Ishikawa (cell line): ENCODE results near the gene MORC1.

Experiments
- CEBPB ChIP-seq: IDR thresholded peaks from 2 replicates; pipeline ENCODE4 v1.6.1; 2012
- CREB1 ChIP-seq: IDR thresholded peaks from 2 replicates; pipeline ENCODE4 v1.6.1; 2012; ENCODE audit warnings: low read depth
- EGR1 ChIP-seq: IDR thresholded peaks from 2 replicates; pipeline ENCODE4 v1.6.1; 2012
- EP300 ChIP-seq: IDR thresholded peaks from 2 replicates; pipeline ENCODE4 v1.6.1; 2012; ENCODE audit warnings: borderline replicate concordance
- FOXM1 ChIP-seq: IDR thresholded peaks from 2 replicates; pipeline ENCODE4 v1.6.1; 2012; ENCODE audit warnings: low read depth, borderline replicate concordance
- NFIC ChIP-seq: IDR thresholded peaks from 2 replicates; pipeline ENCODE4 v1.6.1; 2012
- RAD21 ChIP-seq: IDR thresholded peaks from 2 replicates; pipeline ENCODE4 v1.6.1; 2012; ENCODE audit warnings: low read depth
- REST ChIP-seq: IDR thresholded peaks from 2 replicates; pipeline ENCODE4 v1.6.1; 2012; ENCODE audit warnings: low read depth, mild to moderate bottlenecking
- TAF1 ChIP-seq: IDR thresholded peaks from 2 replicates; pipeline ENCODE4 v1.6.1; 2012; ENCODE audit warnings: low read depth, mild to moderate bottlenecking
- TCF12 ChIP-seq: IDR thresholded peaks from 2 replicates; pipeline ENCODE4 v1.6.1; 2012; ENCODE audit warnings: low read depth
- TEAD4 ChIP-seq: IDR thresholded peaks from 2 replicates; pipeline ENCODE4 v1.6.1; 2012
- YY1 ChIP-seq: IDR thresholded peaks from 2 replicates; pipeline ENCODE4 v1.6.1; 2012; ENCODE audit warnings: low read depth
- ZBTB7A ChIP-seq: IDR thresholded peaks from 2 replicates; pipeline ENCODE4 v1.6.1; 2012; ENCODE audit warnings: low read depth
- TF ChIP-seq, protein P1 (sequence below): IDR thresholded peaks from 2 replicates; pipeline ENCODE4 v1.6.1; 2012

Gene MORC1

GRCh38 chr3:109045271-109046040 lies 72.5 kb downstream of the MORC1 start:
- TF ChIP-seq TCF12 (no peak), TEAD4 (no peak), ZBTB7A (no peak), CREB1 (no peak), EP300 (no peak), RAD21 (no peak), TAF1 (no peak)

DNA sequence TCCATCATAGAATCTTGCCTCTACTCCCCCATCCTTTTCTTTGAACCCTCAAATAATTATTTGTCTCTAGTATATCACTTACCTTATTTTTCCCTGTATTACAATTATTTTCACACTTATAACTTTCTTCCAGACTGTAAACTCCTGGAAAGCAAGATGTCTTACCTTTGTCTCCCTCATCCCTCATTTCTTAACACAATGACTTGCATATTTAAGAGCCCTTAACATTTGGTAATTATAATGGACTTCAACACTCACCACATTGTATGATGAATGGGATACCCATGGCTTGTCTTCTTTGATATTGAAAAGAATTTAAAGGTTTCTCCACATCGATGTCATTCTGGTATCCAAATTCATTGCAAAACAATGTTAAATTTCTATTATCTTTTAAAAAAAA lies 82.9 kb downstream of the MORC1 start:
- TF ChIP-seq ZBTB7A (no peak), TEAD4 (no peak), RAD21 (no peak), EGR1 (no peak), EP300 (no peak), FOXM1 (no peak), YY1 (no peak), TCF12 (no peak), REST (no peak), TAF1 (no peak), CEBPB (no peak)
- TF ChIP-seq, protein P1, sequence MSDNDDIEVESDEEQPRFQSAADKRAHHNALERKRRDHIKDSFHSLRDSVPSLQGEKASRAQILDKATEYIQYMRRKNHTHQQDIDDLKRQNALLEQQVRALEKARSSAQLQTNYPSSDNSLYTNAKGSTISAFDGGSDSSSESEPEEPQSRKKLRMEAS: no peak

GRCh38 chr3:109033000-109033660 lies 84.8 kb downstream of the MORC1 start:
- TF ChIP-seq TEAD4: no peak
- no peak for TF ChIP-seq FOXM1
- TF ChIP-seq CEBPB: no peak

- TF ChIP-seq TEAD4 (no peak), REST (no peak), FOXM1 (no peak), YY1 (no peak), EP300 (no peak), TCF12 (no peak), ZBTB7A (no peak), RAD21 (no peak), NFIC (no peak), CEBPB (no peak), CREB1 (no peak), EGR1 (no peak), TAF1 (no peak)
Observed at GRCh38 chr3:109028753-109029152, 89.2 kb downstream of the MORC1 start.

- TF ChIP-seq, protein P1: no peak
- TF ChIP-seq TCF12: no peak
- TF ChIP-seq EGR1: no peak
- TF ChIP-seq CEBPB: no peak
- TF ChIP-seq FOXM1: no peak
- TF ChIP-seq EP300: no peak
- TF ChIP-seq YY1: no peak
- no peak for TF ChIP-seq CREB1
- no peak for TF ChIP-seq TAF1
- TF ChIP-seq ZBTB7A: no peak
- no peak for TF ChIP-seq NFIC
Observed at GRCh38 chr3:109026821-109027220, 91.1 kb downstream of the MORC1 start.

- TF ChIP-seq TCF12: no peak
- no peak for TF ChIP-seq NFIC
- TF ChIP-seq TAF1: no peak
Observed at GRCh38 chr3:109025896-109026295, 92.0 kb downstream of the MORC1 start.

DNA sequence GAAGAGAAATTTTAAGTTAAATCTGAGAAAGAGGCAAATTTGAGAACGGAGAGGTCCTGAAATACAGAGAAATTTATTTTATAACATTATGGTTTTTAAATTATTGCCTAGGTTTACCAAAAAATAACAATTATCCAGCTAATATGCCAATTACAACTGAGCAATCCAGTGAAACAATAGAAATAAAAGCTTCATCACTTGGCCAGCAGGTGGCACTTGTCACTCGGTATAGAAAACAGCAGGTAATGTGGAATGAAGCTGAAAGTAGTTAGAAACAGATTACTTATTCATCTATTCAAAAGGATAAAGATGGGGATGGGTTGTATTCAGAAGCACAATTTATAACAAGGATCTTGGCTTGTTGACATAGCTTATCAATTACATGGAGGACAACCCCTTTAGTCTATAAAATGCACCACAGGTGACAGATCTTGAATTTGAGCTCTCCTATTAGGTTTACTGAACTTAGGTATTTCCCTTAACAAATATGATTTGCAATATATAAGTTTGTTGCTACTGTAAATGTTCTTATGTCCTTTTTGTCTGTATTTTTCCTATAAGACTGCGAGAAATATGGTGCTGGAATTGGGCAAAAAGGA lies 94.2 kb downstream of the MORC1 start:
- TF ChIP-seq CREB1: no peak
- TF ChIP-seq FOXM1: no peak
- no peak for TF ChIP-seq TEAD4
- TF ChIP-seq CEBPB: no peak
- TF ChIP-seq RAD21: peak; percentile 63
